Thyroid gland (tissue), 4 donors: Measurements from ENCODE around the gene GALNT10.

Source experiments
- CTCF ChIP-seq, 6 experiments: fragments of 200-600 bp in 3 of 6; fragments of 450-650 bp in 3 of 6; sonication (generic) in 3 of 6; IDR thresholded peaks; one replicate each; pipeline ENCODE4 v1.5.1; 2016 to 2019; ENCODE audit warnings: antibody characterized with exemption in 6 of 6, mild to moderate bottlenecking in 2 of 6, inconsistent platforms in 1 of 6, moderate library complexity in 1 of 6
- POLR2A ChIP-seq, 2 donors: fragments of 450-650 bp; IDR thresholded peaks; one replicate each; pipeline ENCODE4 v1.6.1; 2017; ENCODE audit warnings: antibody characterized with exemption in 2 of 2, mild to moderate bottlenecking in 2 of 2, moderate library complexity in 1 of 2

GRCh38 chr5:154230526-154230925 lies 40.0 kb downstream of the GALNT10 start:
- TF ChIP-seq CTCF (IDR thresholded peaks at IDR 0.05) (no peak), POLR2A (IDR thresholded peaks at IDR 0.05) (no peak)
